ENCODE results near the gene MIGA1. TPM values are rescaled to one million over a fixed set of nuclear protein-coding genes. Genes with fewer than 3 reads are reported as not detected.

The MIGA1 gene
- total RNA-seq, 3 donors from 2014 or later (not counting 1 experiment from before 2014, with no cell fraction given), result 13.6 to 16.9 (median 15.6) TPM

DNA sequence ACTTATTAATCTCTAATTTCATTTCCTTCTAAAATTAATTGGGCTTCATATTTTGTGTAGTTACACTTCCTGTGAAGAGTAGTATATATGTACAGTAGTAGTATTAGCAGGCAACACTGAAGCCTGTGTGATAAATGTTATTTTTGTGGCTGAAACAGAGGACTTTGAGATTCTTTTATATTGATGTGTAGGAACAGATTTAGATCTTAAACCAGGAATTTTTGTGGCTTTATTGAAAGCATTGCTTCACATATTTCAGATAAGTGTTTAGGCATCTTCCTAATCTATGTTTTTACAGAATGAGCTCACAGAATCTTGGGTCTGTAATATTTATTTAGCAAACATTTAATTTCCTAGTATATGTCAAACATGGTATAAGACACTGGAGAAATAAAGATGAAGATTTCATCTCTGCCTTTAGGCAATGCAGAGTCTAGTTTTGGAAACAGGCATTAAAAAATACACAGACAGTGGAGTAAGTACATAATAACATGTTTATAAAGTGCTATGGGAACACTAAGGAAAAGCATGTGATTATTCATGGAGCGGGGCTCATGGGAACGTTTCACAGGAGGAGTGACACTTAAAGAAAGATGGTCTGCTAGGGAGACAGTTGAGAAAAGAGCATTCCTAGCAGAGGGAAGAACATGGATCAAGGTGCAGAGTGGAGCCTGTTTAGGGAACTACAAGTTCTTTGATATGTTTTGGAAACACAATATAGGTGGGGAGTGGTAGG lies 52.7 kb downstream of the MIGA1 start:
- Mint-ChIP-seq H3K9me3 (no peaks in the 10 kb centered on the region), H3K36me3 (no peaks in the 10 kb centered on the region), H3K4me3 (no peak overlapping the region), H3K27me3 (ENCODE audit: low read depth in 2 of 2) (no peaks in the 10 kb centered on the region), H3K4me1 (peaks cover 10 to 11% of the 10 kb centered on the region in 2 donors), H3K27ac (peak overlapping the region in 1 of 2 donors; percentile 54)
- no peaks in the 10 kb centered on the region for H3K4me1 ChIP-seq (ENCODE audit: control insufficient read depth, insufficient read depth, low read length)
- H3K27me3 ChIP-seq (ENCODE audit: control insufficient read depth, insufficient read depth, low read length), result no peaks in the 10 kb centered on the region
- DNase-seq (no peak), ATAC-seq (no peak)
- no peaks in the 10 kb centered on the region for H3K9me3 ChIP-seq (ENCODE audit: control insufficient read depth, insufficient read depth, low read length)
- peaks cover 17% of the 10 kb centered on the region for H3K36me3 ChIP-seq (ENCODE audit: control insufficient read depth, insufficient read depth, low read length)
- TF ChIP-seq, protein P1, sequence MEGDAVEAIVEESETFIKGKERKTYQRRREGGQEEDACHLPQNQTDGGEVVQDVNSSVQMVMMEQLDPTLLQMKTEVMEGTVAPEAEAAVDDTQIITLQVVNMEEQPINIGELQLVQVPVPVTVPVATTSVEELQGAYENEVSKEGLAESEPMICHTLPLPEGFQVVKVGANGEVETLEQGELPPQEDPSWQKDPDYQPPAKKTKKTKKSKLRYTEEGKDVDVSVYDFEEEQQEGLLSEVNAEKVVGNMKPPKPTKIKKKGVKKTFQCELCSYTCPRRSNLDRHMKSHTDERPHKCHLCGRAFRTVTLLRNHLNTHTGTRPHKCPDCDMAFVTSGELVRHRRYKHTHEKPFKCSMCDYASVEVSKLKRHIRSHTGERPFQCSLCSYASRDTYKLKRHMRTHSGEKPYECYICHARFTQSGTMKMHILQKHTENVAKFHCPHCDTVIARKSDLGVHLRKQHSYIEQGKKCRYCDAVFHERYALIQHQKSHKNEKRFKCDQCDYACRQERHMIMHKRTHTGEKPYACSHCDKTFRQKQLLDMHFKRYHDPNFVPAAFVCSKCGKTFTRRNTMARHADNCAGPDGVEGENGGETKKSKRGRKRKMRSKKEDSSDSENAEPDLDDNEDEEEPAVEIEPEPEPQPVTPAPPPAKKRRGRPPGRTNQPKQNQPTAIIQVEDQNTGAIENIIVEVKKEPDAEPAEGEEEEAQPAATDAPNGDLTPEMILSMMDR (IDR thresholded peaks at IDR 0.05), result no peak
- 83% methylated on average over 2 of the region's 2 CpGs for WGBS (ENCODE audit: insufficient coverage)
- intact Hi-C loops (cut with micrococcal nuclease), result no loop called here
- no peak overlapping the region for H3K4me3 ChIP-seq (ENCODE audit: low read length)
- no peak overlapping the region for H3K27ac ChIP-seq (ENCODE audit: low read length)

DNA sequence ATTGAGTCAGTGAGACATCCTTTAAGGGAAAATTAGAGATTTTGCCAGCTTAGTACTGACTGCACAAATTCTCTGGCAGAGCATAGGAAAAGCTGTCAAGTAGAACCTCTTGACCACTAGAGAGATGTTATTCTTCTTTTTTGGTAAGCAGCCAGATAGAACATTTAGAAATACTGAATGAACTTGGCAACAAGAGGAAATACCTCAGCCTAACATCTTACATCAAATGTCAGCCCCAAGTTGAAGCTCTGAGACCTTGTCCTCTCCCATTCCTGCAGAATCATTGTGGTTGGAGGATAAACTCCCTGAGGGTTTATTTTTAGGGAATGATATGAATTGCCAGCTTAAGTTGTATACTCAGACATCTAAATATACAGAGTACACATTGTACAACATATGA lies 53.5 kb downstream of the MIGA1 start:
- Mint-ChIP-seq H3K36me3 (no peaks in the 10 kb centered on the region), H3K4me3 (no peak overlapping the region), H3K27me3 (ENCODE audit: low read depth in 2 of 2) (no peaks in the 10 kb centered on the region), H3K4me1 (peaks cover 10 to 11% of the 10 kb centered on the region in 2 donors), H3K9me3 (no peaks in the 10 kb centered on the region), H3K27ac (peak overlapping the region in 1 of 2 donors; percentile 54)
- Histone ChIP-seq H3K36me3 (ENCODE audit: control insufficient read depth, insufficient read depth, low read length) (peaks cover 13% of the 10 kb centered on the region), H3K4me1 (ENCODE audit: control insufficient read depth, insufficient read depth, low read length) (no peaks in the 10 kb centered on the region), H3K4me3 (ENCODE audit: low read length) (no peak overlapping the region), H3K27me3 (ENCODE audit: control insufficient read depth, insufficient read depth, low read length) (no peaks in the 10 kb centered on the region), H3K9me3 (ENCODE audit: control insufficient read depth, insufficient read depth, low read length) (no peaks in the 10 kb centered on the region), H3K27ac (ENCODE audit: low read length) (no peak overlapping the region)
- ATAC-seq, result no peak
- no peak for DNase-seq
- intact Hi-C loops (cut with micrococcal nuclease), result no loop called here
- TF ChIP-seq, protein P1 (IDR thresholded peaks at IDR 0.05), result no peak

DNA sequence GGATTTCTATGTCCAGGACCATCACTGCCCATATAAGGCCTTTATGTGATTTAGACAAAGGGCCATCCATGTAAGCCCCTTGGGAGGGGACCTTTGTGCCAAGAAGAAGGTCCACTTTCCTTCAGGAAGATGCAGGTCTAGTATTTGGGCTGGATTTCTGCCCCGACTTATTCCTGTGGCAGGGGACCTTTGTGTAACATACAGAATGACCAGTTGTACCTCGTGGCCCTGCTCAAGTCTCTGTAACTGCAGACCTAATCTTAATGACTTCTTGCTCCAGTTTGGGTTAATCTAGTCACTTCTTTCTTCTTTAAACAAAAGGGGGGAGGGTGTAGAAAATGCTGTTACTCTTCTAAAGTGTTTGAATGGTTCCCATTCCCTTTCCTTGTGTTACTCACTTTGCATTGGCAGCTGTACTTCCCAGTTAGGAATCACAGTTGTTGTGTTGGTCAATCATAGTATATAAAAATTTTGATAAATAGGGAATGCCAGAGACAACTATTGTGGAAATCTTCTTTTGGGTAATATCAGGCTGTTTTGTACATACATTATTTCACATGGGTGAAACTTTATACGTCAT lies 54.2 kb downstream of the MIGA1 start:
- no peak for DNase-seq
- H3K4me1 ChIP-seq (ENCODE audit: control insufficient read depth, insufficient read depth, low read length), result no peaks in the 10 kb centered on the region
- H3K27ac Mint-ChIP-seq, result no peak overlapping the region
- peaks cover 13% of the 10 kb centered on the region for H3K36me3 ChIP-seq (ENCODE audit: control insufficient read depth, insufficient read depth, low read length)
- no peaks in the 10 kb centered on the region for H3K36me3 Mint-ChIP-seq
- no peak overlapping the region for H3K4me3 ChIP-seq (ENCODE audit: low read length)
- ATAC-seq, result no peak
- H3K4me3 Mint-ChIP-seq, result no peak overlapping the region
- WGBS (ENCODE audit: insufficient coverage), result 84% methylated on average over 2 of the region's 3 CpGs
- no peak overlapping the region for H3K27ac ChIP-seq (ENCODE audit: low read length)
- no peaks in the 10 kb centered on the region for H3K27me3 Mint-ChIP-seq (ENCODE audit: low read depth in 2 of 2)
- TF ChIP-seq, protein P1 (IDR thresholded peaks at IDR 0.05), result no peak
- intact Hi-C loops (cut with micrococcal nuclease), result no loop called here
- no peaks in the 10 kb centered on the region for H3K9me3 ChIP-seq (ENCODE audit: control insufficient read depth, insufficient read depth, low read length)
- H3K4me1 Mint-ChIP-seq, result peaks cover 10 to 11% of the 10 kb centered on the region in 2 donors
- no peaks in the 10 kb centered on the region for H3K9me3 Mint-ChIP-seq
- H3K27me3 ChIP-seq (ENCODE audit: control insufficient read depth, insufficient read depth, low read length), result no peaks in the 10 kb centered on the region

Measured in natural killer cell (primary cell).